Lower leg skin (tissue), 4 donors: ENCODE results near the gene BIK. TPM values are rescaled to one million over a fixed set of nuclear protein-coding genes. Genes with fewer than 3 reads are reported as not detected.

ENCODE experiments used
- DNase-seq, 2 donors: peaks; one replicate each; pipeline ENCODE4 v3.0.0-alpha.2; 2019; ENCODE audit warnings: low spot score in 2 of 2
- H3K4me3 ChIP-seq: fragments of 200-600 bp; sonication (generic); 2 replicates; pipeline ENCODE4 v1.5.1; 2017; ENCODE audit warnings: mild to moderate bottlenecking, low read depth; ENCODE audit not compliant: poor library complexity, severe bottlenecking
- CTCF ChIP-seq, 3 donors: fragments of 450-650 bp; IDR thresholded peaks; one replicate each; pipeline ENCODE4 v1.5.1; 2016; ENCODE audit warnings: antibody characterized with exemption in 3 of 3, mild to moderate bottlenecking in 3 of 3, moderate library complexity in 2 of 3
- POLR2A ChIP-seq, 2 donors: fragments of 450-650 bp; IDR thresholded peaks; one replicate each; pipeline ENCODE4 v1.6.1; 2016 to 2017; ENCODE audit warnings: antibody characterized with exemption in 2 of 2, mild to moderate bottlenecking in 1 of 2, moderate library complexity in 1 of 2
- WGBS, 2 donors: methylation state at CpG; one replicate each; pipeline ENCODE4 v1.1.5; 2018; 5-methylcytosine and 5-hydroxymethylcytosine counted together
- intact Hi-C: fragments of 100-400 bp; cut with DNase I; formaldehyde crosslinking; loops from one replicate; pipeline ENCODE4 v1.15.0; 2023; ENCODE audit warnings: low total_unique reads
- total RNA-seq, 4 donors: library from RNA; depleted of rRNA; stranded (reverse); fragments of >200 nt; gene quantifications; one replicate each; pipeline ENCODE4 v1.1.0, GENCODE V29; 2016

BIK gene
- total RNA-seq, 4 donors from 2014 or later = 2.6 to 12.6 (median 9.5) TPM

GRCh38 chr22:43106302-43106701 lies 4.2 kb upstream of the BIK start:
- TF ChIP-seq CTCF (IDR thresholded peaks at IDR 0.05) (no peak), POLR2A (IDR thresholded peaks at IDR 0.05) (no peak)
- intact Hi-C loops = no loop called here
- WGBS, 2 donors = 94 to 95% methylated on average over 8 of the region's 8 CpGs
- no peak for DNase-seq
- no peak overlapping the region for H3K4me3 ChIP-seq

GRCh38 chr22:43109511-43109910 lies 1.0 kb upstream of the BIK start:
- WGBS, 2 donors = 52 to 62% methylated on average over 5 of the region's 5 CpGs
- DNase-seq = no peak
- no peak overlapping the region for H3K4me3 ChIP-seq
- intact Hi-C loops = no loop called here
- TF ChIP-seq CTCF (IDR thresholded peaks at IDR 0.05) (no peak), POLR2A (IDR thresholded peaks at IDR 0.05) (no peak)

GRCh38 chr22:43109921-43110443 lies 568 bp upstream of the BIK start:
- no peak for DNase-seq
- intact Hi-C loops = no loop called here
- no peak overlapping the region for H3K4me3 ChIP-seq
- 8 to 11% methylated on average over 21 to 32 of the region's 32 CpGs for WGBS, 2 donors
- TF ChIP-seq POLR2A (IDR thresholded peaks at IDR 0.05) (no peak), CTCF (IDR thresholded peaks at IDR 0.05) (no peak)

- WGBS, 2 donors = 5 to 6% methylated on average over 26 to 38 of the region's 86 CpGs
- intact Hi-C loops = no loop called here
- peak overlapping the region; percentile 28 for H3K4me3 ChIP-seq
- TF ChIP-seq POLR2A (IDR thresholded peaks at IDR 0.05) (no peak), CTCF (IDR thresholded peaks at IDR 0.05) (no peak)
- DNase-seq = no peak
Measured at GRCh38 chr22:43110927-43111623, 525 bp downstream of the BIK start.

- no peak for DNase-seq
- intact Hi-C loops = no loop called here
- 59 to 60% methylated on average over 13 of the region's 13 CpGs for WGBS, 2 donors
- no peak overlapping the region for H3K4me3 ChIP-seq
- no peak for TF ChIP-seq POLR2A (IDR thresholded peaks at IDR 0.05)
- TF ChIP-seq CTCF (IDR thresholded peaks at IDR 0.05) = no peak
Measured at GRCh38 chr22:43113526-43114251, 3.1 kb downstream of the BIK start.
